Stomach (tissue), 4 donors: ENCODE data around the gene CCL15.

Experiments used
- EP300 ChIP-seq: sonication (generic); formaldehyde crosslinking; IDR thresholded peaks from one replicate; pipeline ENCODE4 v1.6.1; 2017; ENCODE audit warnings: antibody characterized with exemption
- POLR2A ChIP-seq, 4 donors: fragments of 450-650 bp; IDR thresholded peaks; one replicate each; pipeline ENCODE4 v1.6.1; 2016; ENCODE audit warnings: antibody characterized with exemption in 4 of 4, control low read depth in 2 of 4, mild to moderate bottlenecking in 1 of 4, moderate library complexity in 1 of 4
- POLR2AphosphoS5 ChIP-seq, 3 donors: sonication (generic); formaldehyde crosslinking; IDR thresholded peaks; one replicate each; pipeline ENCODE4 v1.6.1; 2016; ENCODE audit warnings: antibody characterized with exemption in 3 of 3
- TF ChIP-seq, protein P1 (sequence below), 7 experiments: fragments of 450-650 bp in 4 of 7; fragments of 200-600 bp in 3 of 7; sonication (generic) in 3 of 7; IDR thresholded peaks; one replicate each; pipeline ENCODE4 v1.5.1; 2016 to 2019; ENCODE audit warnings: antibody characterized with exemption in 7 of 7, control low read depth in 2 of 7, mild to moderate bottlenecking in 1 of 7

DNA sequence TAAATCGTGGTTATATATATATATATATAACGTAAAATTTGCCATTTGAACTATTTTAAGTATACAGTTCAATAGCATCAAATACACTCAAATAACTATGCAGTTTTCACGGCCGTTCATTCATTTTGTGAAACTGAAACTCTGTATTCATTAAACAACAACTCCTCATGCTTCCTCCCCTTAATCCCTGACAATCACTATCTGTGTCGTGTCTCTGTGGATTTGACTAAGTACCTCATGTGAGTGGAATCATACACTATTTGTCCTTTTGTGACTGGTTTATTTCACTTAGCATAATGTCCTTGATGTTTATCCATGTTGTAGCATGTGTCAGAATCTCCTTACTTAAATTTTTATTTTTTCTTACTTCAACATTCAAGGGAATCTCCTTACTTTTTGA is 13.6 kb upstream of the CCL15 start:
- TF ChIP-seq, protein P1, sequence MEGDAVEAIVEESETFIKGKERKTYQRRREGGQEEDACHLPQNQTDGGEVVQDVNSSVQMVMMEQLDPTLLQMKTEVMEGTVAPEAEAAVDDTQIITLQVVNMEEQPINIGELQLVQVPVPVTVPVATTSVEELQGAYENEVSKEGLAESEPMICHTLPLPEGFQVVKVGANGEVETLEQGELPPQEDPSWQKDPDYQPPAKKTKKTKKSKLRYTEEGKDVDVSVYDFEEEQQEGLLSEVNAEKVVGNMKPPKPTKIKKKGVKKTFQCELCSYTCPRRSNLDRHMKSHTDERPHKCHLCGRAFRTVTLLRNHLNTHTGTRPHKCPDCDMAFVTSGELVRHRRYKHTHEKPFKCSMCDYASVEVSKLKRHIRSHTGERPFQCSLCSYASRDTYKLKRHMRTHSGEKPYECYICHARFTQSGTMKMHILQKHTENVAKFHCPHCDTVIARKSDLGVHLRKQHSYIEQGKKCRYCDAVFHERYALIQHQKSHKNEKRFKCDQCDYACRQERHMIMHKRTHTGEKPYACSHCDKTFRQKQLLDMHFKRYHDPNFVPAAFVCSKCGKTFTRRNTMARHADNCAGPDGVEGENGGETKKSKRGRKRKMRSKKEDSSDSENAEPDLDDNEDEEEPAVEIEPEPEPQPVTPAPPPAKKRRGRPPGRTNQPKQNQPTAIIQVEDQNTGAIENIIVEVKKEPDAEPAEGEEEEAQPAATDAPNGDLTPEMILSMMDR (IDR thresholded peaks at IDR 0.05) = no peak
- TF ChIP-seq POLR2A (IDR thresholded peaks at IDR 0.05) (no peak), POLR2AphosphoS5 (IDR thresholded peaks at IDR 0.05) (no peak), EP300 (no peak)
